Effector memory CD4-positive, alpha-beta T cell (primary cell): ENCODE measurements around the gene HEY2.

Experiments
- DNase-seq, 3 donors: peaks; one replicate each; pipeline ENCODE4 v3.0.0-alpha.2; 2020
- H3K27ac ChIP-seq: 2 replicates; pipeline ENCODE4 v1.7.0; 2013; ENCODE audit warnings: mild to moderate bottlenecking, low read length, moderate library complexity; ENCODE audit not compliant: insufficient read depth, poor library complexity, severe bottlenecking
- H3K27me3 ChIP-seq: replicated peaks from 2 replicates; pipeline ENCODE4 v1.7.0; 2013; ENCODE audit warnings: mild to moderate bottlenecking, low read length; ENCODE audit not compliant: insufficient read depth, control insufficient read depth, poor library complexity, severe bottlenecking
- H3K36me3 ChIP-seq: 2 replicates; pipeline ENCODE4 v1.7.0; 2013; ENCODE audit warnings: mild to moderate bottlenecking, low read length, moderate library complexity; ENCODE audit not compliant: control insufficient read depth, insufficient read depth
- H3K4me1 ChIP-seq: 2 replicates; pipeline ENCODE4 v1.7.0; 2013; ENCODE audit warnings: low read length, mild to moderate bottlenecking; ENCODE audit not compliant: control insufficient read depth, insufficient read depth, poor library complexity, severe bottlenecking
- H3K4me3 ChIP-seq: 2 replicates; pipeline ENCODE4 v1.7.0; 2013; ENCODE audit warnings: low read length, low read depth, mild to moderate bottlenecking; ENCODE audit not compliant: insufficient read depth, poor library complexity, severe bottlenecking
- H3K9me3 ChIP-seq: 2 replicates; pipeline ENCODE4 v1.7.0; 2013; ENCODE audit warnings: mild to moderate bottlenecking, low read length, moderate library complexity; ENCODE audit not compliant: control insufficient read depth

The HEY2 gene

GRCh38 chr6:125722886-125723285, 26.5 kb upstream of the HEY2 start:
- H3K27me3 ChIP-seq: no peaks in the 10 kb centered on the region
- no peaks in the 10 kb centered on the region for H3K36me3 ChIP-seq
- DNase-seq: no peak
- H3K4me3 ChIP-seq: no peak overlapping the region
- H3K4me1 ChIP-seq: no peaks in the 10 kb centered on the region
- H3K27ac ChIP-seq: no peak overlapping the region
- H3K9me3 ChIP-seq: no peaks in the 10 kb centered on the region

GRCh38 chr6:125727216-125727615, 22.2 kb upstream of the HEY2 start:
- no peak for DNase-seq
- H3K4me1 ChIP-seq: no peaks in the 10 kb centered on the region
- no peaks in the 10 kb centered on the region for H3K9me3 ChIP-seq
- no peak overlapping the region for H3K27ac ChIP-seq
- no peaks in the 10 kb centered on the region for H3K27me3 ChIP-seq
- H3K36me3 ChIP-seq: no peaks in the 10 kb centered on the region
- no peak overlapping the region for H3K4me3 ChIP-seq

GRCh38 chr6:125728739-125729138, 20.7 kb upstream of the HEY2 start:
- Histone ChIP-seq H3K27me3 (no peaks in the 10 kb centered on the region), H3K4me3 (no peak overlapping the region), H3K9me3 (no peaks in the 10 kb centered on the region), H3K27ac (no peak overlapping the region), H3K4me1 (no peaks in the 10 kb centered on the region), H3K36me3 (no peaks in the 10 kb centered on the region)
- no peak for DNase-seq

GRCh38 chr6:125729983-125730382, 19.4 kb upstream of the HEY2 start:
- H3K9me3 ChIP-seq: no peaks in the 10 kb centered on the region
- no peak overlapping the region for H3K4me3 ChIP-seq
- H3K4me1 ChIP-seq: no peaks in the 10 kb centered on the region
- no peak for DNase-seq
- no peak overlapping the region for H3K27ac ChIP-seq
- H3K36me3 ChIP-seq: no peaks in the 10 kb centered on the region
- H3K27me3 ChIP-seq: peaks cover 5% of the 10 kb centered on the region

GRCh38 chr6:125732398-125732797, 17.0 kb upstream of the HEY2 start:
- Histone ChIP-seq H3K4me3 (no peak overlapping the region), H3K36me3 (no peaks in the 10 kb centered on the region), H3K27me3 (peaks cover 5% of the 10 kb centered on the region), H3K4me1 (no peaks in the 10 kb centered on the region), H3K9me3 (no peaks in the 10 kb centered on the region), H3K27ac (no peak overlapping the region)
- DNase-seq: no peak

GRCh38 chr6:125733516-125734300, 15.7 kb upstream of the HEY2 start:
- Histone ChIP-seq H3K4me3 (no peak overlapping the region), H3K4me1 (no peaks in the 10 kb centered on the region), H3K27me3 (peaks cover 5% of the 10 kb centered on the region), H3K36me3 (no peaks in the 10 kb centered on the region), H3K9me3 (no peaks in the 10 kb centered on the region), H3K27ac (no peak overlapping the region)
- no peak for DNase-seq

- Histone ChIP-seq H3K9me3 (no peaks in the 10 kb centered on the region), H3K4me3 (no peak overlapping the region), H3K27ac (no peak overlapping the region), H3K27me3 (peaks cover 5% of the 10 kb centered on the region), H3K4me1 (no peaks in the 10 kb centered on the region), H3K36me3 (no peaks in the 10 kb centered on the region)
- no peak for DNase-seq
These were observed 11.2 kb upstream of the HEY2 start for GRCh38 chr6:125738276-125738675.

- H3K27ac ChIP-seq: no peak overlapping the region
These were observed 10.1 kb upstream of the HEY2 start for GRCh38 chr6:125739364-125739763.

GRCh38 chr6:125741336-125741735, 8.1 kb upstream of the HEY2 start:
- Histone ChIP-seq H3K36me3 (no peaks in the 10 kb centered on the region), H3K9me3 (no peaks in the 10 kb centered on the region), H3K4me1 (no peaks in the 10 kb centered on the region), H3K4me3 (no peak overlapping the region), H3K27me3 (peaks cover 4% of the 10 kb centered on the region), H3K27ac (no peak overlapping the region)
- no peak for DNase-seq

More at GRCh38 chr6:125739364-125739763, 10.1 kb upstream of the HEY2 start:
- no peaks in the 10 kb centered on the region for H3K36me3 ChIP-seq
- no peaks in the 10 kb centered on the region for H3K4me1 ChIP-seq
- H3K27me3 ChIP-seq: peaks cover 2% of the 10 kb centered on the region
- no peaks in the 10 kb centered on the region for H3K9me3 ChIP-seq
- H3K4me3 ChIP-seq: no peak overlapping the region
- DNase-seq: no peak

GRCh38 chr6:125742024-125742423, 7.4 kb upstream of the HEY2 start:
- H3K27me3 ChIP-seq: peaks cover 10% of the 10 kb centered on the region
- H3K4me1 ChIP-seq: no peaks in the 10 kb centered on the region
- no peak overlapping the region for H3K4me3 ChIP-seq
- no peak for DNase-seq
- no peaks in the 10 kb centered on the region for H3K36me3 ChIP-seq
- no peaks in the 10 kb centered on the region for H3K9me3 ChIP-seq
- H3K27ac ChIP-seq: no peak overlapping the region
